Measurements from ENCODE around the gene VCL. TPM values are rescaled to one million over a fixed set of nuclear protein-coding genes. Genes with fewer than 3 reads are reported as not detected.
"Not testable (repeated sequence)": the region's sequence is repeated elsewhere in the genome, so short reads cannot be mapped to it uniquely, and the experiment has no call there.

Gene VCL
- total RNA-seq, 4 donors from 2014 or later: 53.3 to 90.4 (median 63.1) TPM

GRCh38 chr10:74011017-74011416 is 13.1 kb downstream of the VCL start:
- DNase-seq (ENCODE audit: low spot score in 2 of 2): no peak
- intact Hi-C loops (cut with DNase I; ENCODE audit: low total_unique reads): no loop called here
- H3K4me3 ChIP-seq (ENCODE audit: low read depth, poor library complexity, severe bottlenecking): no peak overlapping the region
- WGBS, 2 donors: 87 to 93% methylated on average over 6 of the region's 6 CpGs
- TF ChIP-seq POLR2A (IDR thresholded peaks at IDR 0.05) (no peak), CTCF (IDR thresholded peaks at IDR 0.05) (no peak)

GRCh38 chr10:74011770-74012169 is 13.9 kb downstream of the VCL start:
- DNase-seq (ENCODE audit: low spot score in 2 of 2): peak in 1 of 2 donors; percentile 57
- TF ChIP-seq POLR2A (IDR thresholded peaks at IDR 0.05): no peak
- TF ChIP-seq CTCF (IDR thresholded peaks at IDR 0.05): no peak
- 46% methylated on average over 1 of the region's 1 CpG for WGBS, 2 donors
- intact Hi-C loops (cut with DNase I; ENCODE audit: low total_unique reads): no loop called here
- H3K4me3 ChIP-seq (ENCODE audit: low read depth, poor library complexity, severe bottlenecking): no peak overlapping the region

GRCh38 chr10:74012480-74012879 is 14.6 kb downstream of the VCL start:
- TF ChIP-seq POLR2A (IDR thresholded peaks at IDR 0.05): no peak
- TF ChIP-seq CTCF (IDR thresholded peaks at IDR 0.05): no peak
- H3K4me3 ChIP-seq (ENCODE audit: low read depth, poor library complexity, severe bottlenecking): no peak overlapping the region
- DNase-seq (ENCODE audit: low spot score in 2 of 2): no peak
- WGBS, 2 donors: 76 to 77% methylated on average over 2 of the region's 2 CpGs
- intact Hi-C loops (cut with DNase I; ENCODE audit: low total_unique reads): no loop called here

GRCh38 chr10:74013004-74013403 is 15.1 kb downstream of the VCL start:
- no peak for DNase-seq (ENCODE audit: low spot score in 2 of 2)
- 84 to 88% methylated on average over 1 of the region's 1 CpG for WGBS, 2 donors
- no peak for TF ChIP-seq POLR2A (IDR thresholded peaks at IDR 0.05)
- H3K4me3 ChIP-seq (ENCODE audit: low read depth, poor library complexity, severe bottlenecking): no peak overlapping the region
- intact Hi-C loops (cut with DNase I; ENCODE audit: low total_unique reads): no loop called here

GRCh38 chr10:74014574-74014973 is 16.7 kb downstream of the VCL start:
- 86 to 94% methylated on average over 3 of the region's 3 CpGs for WGBS, 2 donors
- intact Hi-C loops (cut with DNase I; ENCODE audit: low total_unique reads); H3K4me3 ChIP-seq (ENCODE audit: low read depth, poor library complexity, severe bottlenecking); DNase-seq (ENCODE audit: low spot score in 2 of 2): not testable (repeated sequence)

- no peak overlapping the region for H3K4me3 ChIP-seq (ENCODE audit: low read depth, poor library complexity, severe bottlenecking)
- no peak for DNase-seq (ENCODE audit: low spot score in 2 of 2)
- 68 to 81% methylated on average over 2 of the region's 2 CpGs for WGBS, 2 donors
- no peak for TF ChIP-seq CTCF (IDR thresholded peaks at IDR 0.05)
- no peak for TF ChIP-seq POLR2A (IDR thresholded peaks at IDR 0.05)
- intact Hi-C loops (cut with DNase I; ENCODE audit: low total_unique reads): no loop called here
Measured at GRCh38 chr10:74018241-74018640, 20.3 kb downstream of the VCL start.

- WGBS, 2 donors: 35 to 39% methylated on average over 4 of the region's 4 CpGs
- no peak for TF ChIP-seq POLR2A (IDR thresholded peaks at IDR 0.05)
- TF ChIP-seq CTCF (IDR thresholded peaks at IDR 0.05): no peak
- H3K4me3 ChIP-seq (ENCODE audit: low read depth, poor library complexity, severe bottlenecking): no peak overlapping the region
- intact Hi-C loops (cut with DNase I; ENCODE audit: low total_unique reads): no loop called here
- no peak for DNase-seq (ENCODE audit: low spot score in 2 of 2)
Measured at GRCh38 chr10:74021248-74022055, 23.5 kb downstream of the VCL start.
